ENCODE measurements around the gene ANKRD13A. TPM values are rescaled to one million over a fixed set of nuclear protein-coding genes. Genes with fewer than 3 reads are reported as not detected.

Gene ANKRD13A
- total RNA-seq, 1 experiment from 2014 or later, result 34.5 TPM

DNA sequence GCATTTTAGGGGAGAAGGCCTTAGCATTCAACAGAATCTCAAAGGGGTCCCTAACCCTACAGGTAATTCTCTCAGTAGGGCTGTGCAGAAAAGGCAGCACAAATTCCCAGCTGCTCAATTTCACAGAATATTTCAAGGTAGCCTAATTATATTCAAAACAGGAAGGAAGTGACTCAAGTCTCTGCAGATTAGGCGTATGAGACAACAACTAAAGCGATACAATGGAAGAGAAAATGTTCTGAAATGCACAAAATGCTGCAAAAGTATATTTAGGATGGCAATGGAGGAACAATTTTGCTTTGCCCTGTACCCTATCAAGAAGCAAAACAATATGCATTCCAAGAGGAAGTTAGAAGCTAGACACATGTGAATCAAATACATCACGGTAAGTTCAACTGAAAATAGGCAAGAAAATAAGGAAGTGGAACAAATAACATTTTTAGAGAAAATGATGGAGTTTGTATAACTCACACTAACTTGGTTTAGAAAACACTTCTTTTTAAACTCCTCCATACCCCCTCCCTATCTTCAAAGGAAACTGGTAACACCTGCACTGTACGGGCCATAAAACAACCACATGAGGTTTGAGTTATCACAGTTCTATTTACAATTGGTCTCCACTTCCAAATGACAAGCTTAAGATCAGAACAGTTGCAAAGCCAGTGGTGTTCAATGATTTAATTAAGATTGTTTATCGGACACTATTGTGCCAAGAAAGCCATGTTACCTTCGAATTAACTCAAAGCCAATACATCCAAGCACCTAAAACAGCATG, 4.6 kb upstream of the ANKRD13A start:
- CTCF ChIA-PET, result no interaction called here
- Mint-ChIP-seq H3K36me3 (ENCODE audit: insufficient read depth, unreplicated experiment) (peaks cover 33% of the 10 kb centered on the region), H3K27me3 (ENCODE audit: unreplicated experiment) (no peaks in the 10 kb centered on the region), H3K4me3 (ENCODE audit: low read depth, unreplicated experiment) (peak overlapping the region; percentile 92), H3K4me1 (ENCODE audit: low read depth, unreplicated experiment) (peaks cover 23% of the 10 kb centered on the region), H3K9me3 (ENCODE audit: low read depth, unreplicated experiment) (no peaks in the 10 kb centered on the region), H3K27ac (ENCODE audit: unreplicated experiment) (peak overlapping the region; percentile 82)
- DNase-seq, result no peak
- TF ChIP-seq, protein P1, sequence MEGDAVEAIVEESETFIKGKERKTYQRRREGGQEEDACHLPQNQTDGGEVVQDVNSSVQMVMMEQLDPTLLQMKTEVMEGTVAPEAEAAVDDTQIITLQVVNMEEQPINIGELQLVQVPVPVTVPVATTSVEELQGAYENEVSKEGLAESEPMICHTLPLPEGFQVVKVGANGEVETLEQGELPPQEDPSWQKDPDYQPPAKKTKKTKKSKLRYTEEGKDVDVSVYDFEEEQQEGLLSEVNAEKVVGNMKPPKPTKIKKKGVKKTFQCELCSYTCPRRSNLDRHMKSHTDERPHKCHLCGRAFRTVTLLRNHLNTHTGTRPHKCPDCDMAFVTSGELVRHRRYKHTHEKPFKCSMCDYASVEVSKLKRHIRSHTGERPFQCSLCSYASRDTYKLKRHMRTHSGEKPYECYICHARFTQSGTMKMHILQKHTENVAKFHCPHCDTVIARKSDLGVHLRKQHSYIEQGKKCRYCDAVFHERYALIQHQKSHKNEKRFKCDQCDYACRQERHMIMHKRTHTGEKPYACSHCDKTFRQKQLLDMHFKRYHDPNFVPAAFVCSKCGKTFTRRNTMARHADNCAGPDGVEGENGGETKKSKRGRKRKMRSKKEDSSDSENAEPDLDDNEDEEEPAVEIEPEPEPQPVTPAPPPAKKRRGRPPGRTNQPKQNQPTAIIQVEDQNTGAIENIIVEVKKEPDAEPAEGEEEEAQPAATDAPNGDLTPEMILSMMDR (IDR thresholded peaks at IDR 0.05; ENCODE audit: unreplicated experiment), result no peak
- intact Hi-C loops (cut with micrococcal nuclease; ENCODE audit: unreplicated experiment), result loop anchor here (5.0 kb wide), 1 partner anchor 42 kb away; no protein-coding TSS in a partner anchor
- no TSS peak for BruUV-seq (replicated peaks)

DNA sequence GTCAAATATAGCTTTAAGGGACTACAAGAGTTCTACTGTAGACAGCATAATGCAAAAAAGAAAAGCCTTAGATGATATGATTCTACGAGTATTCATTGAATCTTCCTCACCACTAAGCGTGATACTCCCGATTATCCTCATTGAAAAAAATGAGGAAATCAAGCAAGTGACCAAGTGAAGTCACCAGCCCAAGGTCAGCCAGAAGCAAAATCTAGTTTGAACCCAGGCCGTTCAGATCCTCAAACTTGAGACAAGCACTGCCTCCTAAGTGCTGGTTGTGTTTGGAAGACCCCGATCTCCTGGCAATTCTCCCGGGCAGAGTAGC, 3.9 kb upstream of the ANKRD13A start:
- CTCF ChIA-PET, result interaction anchor here (0.6 kb wide), 1 partner anchor 59 kb away, joined by 3 read pairs; no protein-coding TSS in a partner anchor
- peaks cover 39% of the 10 kb centered on the region for H3K36me3 Mint-ChIP-seq (ENCODE audit: insufficient read depth, unreplicated experiment)
- intact Hi-C loops (cut with micrococcal nuclease; ENCODE audit: unreplicated experiment), result loop anchor here (5.0 kb wide), 1 partner anchor 43 kb away; no protein-coding TSS in a partner anchor

GRCh38 chr12:109995686-109996482, 3.3 kb upstream of the ANKRD13A start, which contains the start of gene GIT2:
GIT2 (minus strand) TSS chr12:109996368; CDS start chr12:109996224, 144 bp downstream.
- CTCF ChIA-PET, result interaction anchor here (0.6 to 0.7 kb wide), 2 partner anchors 59 to 435 kb away, joined by 3 to 4 read pairs; no protein-coding TSS in a partner anchor
- H3K27ac Mint-ChIP-seq (ENCODE audit: unreplicated experiment), result peak within 1 kb of the TSS; percentile 82
- no peaks in the 10 kb centered on the region for H3K9me3 Mint-ChIP-seq (ENCODE audit: low read depth, unreplicated experiment)
- TF ChIP-seq, protein P1 (IDR thresholded peaks at IDR 0.05; ENCODE audit: unreplicated experiment), result peak; percentile 10
- intact Hi-C loops (cut with micrococcal nuclease; ENCODE audit: unreplicated experiment), result loop anchor here (5.0 kb wide), 1 partner anchor 44 kb away; no protein-coding TSS in a partner anchor
- no peaks in the 10 kb centered on the region for H3K27me3 Mint-ChIP-seq (ENCODE audit: unreplicated experiment)
- peaks cover 23% of the 10 kb centered on the region for H3K4me1 Mint-ChIP-seq (ENCODE audit: low read depth, unreplicated experiment)
- DNase-seq, result peak; percentile 95
- H3K36me3 Mint-ChIP-seq (ENCODE audit: insufficient read depth, unreplicated experiment), result peaks cover 39% of the 10 kb centered on the region
- H3K4me3 Mint-ChIP-seq (ENCODE audit: low read depth, unreplicated experiment), result peak within 1 kb of the TSS; percentile 92
- BruUV-seq (replicated peaks), result no TSS peak

More for the DNA sequence above, 3.9 kb upstream of the ANKRD13A start:
- DNase-seq, result no peak
- BruUV-seq (replicated peaks), result TSS peak; percentile 32
- TF ChIP-seq, protein P1 (IDR thresholded peaks at IDR 0.05; ENCODE audit: unreplicated experiment), result no peak
- Mint-ChIP-seq H3K4me3 (ENCODE audit: low read depth, unreplicated experiment) (peak overlapping the region; percentile 92), H3K27me3 (ENCODE audit: unreplicated experiment) (no peaks in the 10 kb centered on the region), H3K27ac (ENCODE audit: unreplicated experiment) (peak overlapping the region; percentile 82), H3K9me3 (ENCODE audit: low read depth, unreplicated experiment) (no peaks in the 10 kb centered on the region), H3K4me1 (ENCODE audit: low read depth, unreplicated experiment) (peaks cover 23% of the 10 kb centered on the region)

DNA sequence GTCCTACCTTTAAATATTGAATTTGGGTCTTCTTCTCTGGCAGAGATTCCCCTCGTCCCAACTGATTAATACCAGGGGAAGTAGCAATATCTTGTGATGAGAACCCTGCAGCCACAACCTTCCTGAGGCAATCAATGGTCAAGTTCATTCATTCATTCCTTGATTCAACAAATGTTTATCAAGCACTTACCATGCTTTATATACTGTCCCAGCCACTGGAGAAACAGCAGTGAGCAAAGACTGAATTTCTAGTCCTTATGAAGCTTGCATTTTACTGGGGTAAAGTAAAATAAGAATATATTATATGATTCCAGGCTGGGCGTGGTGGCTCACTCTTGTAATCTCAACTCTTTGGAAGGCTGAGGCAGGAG, 2.8 kb upstream of the ANKRD13A start:
- no peaks in the 10 kb centered on the region for H3K27me3 Mint-ChIP-seq (ENCODE audit: unreplicated experiment)
- DNase-seq, result no peak
- peak overlapping the region; percentile 92 for H3K4me3 Mint-ChIP-seq (ENCODE audit: low read depth, unreplicated experiment)
- H3K27ac Mint-ChIP-seq (ENCODE audit: unreplicated experiment), result peak overlapping the region; percentile 50
- intact Hi-C loops (cut with micrococcal nuclease; ENCODE audit: unreplicated experiment), result loop anchor here (5.0 kb wide), 1 partner anchor 44 kb away; no protein-coding TSS in a partner anchor
- TF ChIP-seq, protein P1 (IDR thresholded peaks at IDR 0.05; ENCODE audit: unreplicated experiment), result no peak
- CTCF ChIA-PET, result interaction anchor here (0.7 kb wide), 1 partner anchor 435 kb away, joined by 4 read pairs; no protein-coding TSS in a partner anchor
- H3K36me3 Mint-ChIP-seq (ENCODE audit: insufficient read depth, unreplicated experiment), result peaks cover 39% of the 10 kb centered on the region
- no peaks in the 10 kb centered on the region for H3K9me3 Mint-ChIP-seq (ENCODE audit: low read depth, unreplicated experiment)
- H3K4me1 Mint-ChIP-seq (ENCODE audit: low read depth, unreplicated experiment), result peaks cover 23% of the 10 kb centered on the region
- no TSS peak for BruUV-seq (replicated peaks)
